C4-2B (cell line): ENCODE results near the gene CCDC182.

Experiments
- ZFX ChIP-seq: fragments of 450-650 bp; IDR thresholded peaks from 2 replicates; pipeline ENCODE4 v1.6.1; 2017
- TF ChIP-seq, protein P1 (sequence below): fragments of 450-650 bp; conservative IDR thresholded peaks from 2 replicates; pipeline ENCODE4 v1.5.1; 2017; ENCODE audit warnings: mild to moderate bottlenecking

DNA sequence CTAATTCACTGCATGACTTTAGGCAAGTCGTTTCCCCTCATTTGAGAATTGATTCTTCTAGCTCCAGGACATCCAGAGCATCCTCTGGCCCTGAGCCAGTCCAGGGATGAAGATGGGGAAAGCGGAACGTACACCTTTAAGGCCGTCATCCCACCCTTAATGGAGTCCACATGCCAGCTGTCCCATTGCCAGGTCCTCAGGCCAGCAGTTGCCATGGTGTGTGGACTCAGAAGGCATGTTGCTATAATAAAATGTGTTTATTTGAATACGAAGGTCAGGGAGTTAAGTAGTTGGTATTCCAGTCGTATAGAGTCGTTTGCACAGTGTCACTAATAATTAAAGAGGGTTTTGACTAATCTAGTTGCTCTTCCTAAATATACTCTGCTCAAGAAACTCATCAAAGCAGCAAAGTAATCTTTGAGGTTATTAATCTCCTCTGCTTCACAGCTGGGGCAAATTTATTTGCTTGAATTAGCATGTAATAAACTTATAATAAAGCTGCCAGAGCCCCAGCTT is 30.4 kb downstream of the CCDC182 start:
- no peak for TF ChIP-seq ZFX
- TF ChIP-seq, protein P1, sequence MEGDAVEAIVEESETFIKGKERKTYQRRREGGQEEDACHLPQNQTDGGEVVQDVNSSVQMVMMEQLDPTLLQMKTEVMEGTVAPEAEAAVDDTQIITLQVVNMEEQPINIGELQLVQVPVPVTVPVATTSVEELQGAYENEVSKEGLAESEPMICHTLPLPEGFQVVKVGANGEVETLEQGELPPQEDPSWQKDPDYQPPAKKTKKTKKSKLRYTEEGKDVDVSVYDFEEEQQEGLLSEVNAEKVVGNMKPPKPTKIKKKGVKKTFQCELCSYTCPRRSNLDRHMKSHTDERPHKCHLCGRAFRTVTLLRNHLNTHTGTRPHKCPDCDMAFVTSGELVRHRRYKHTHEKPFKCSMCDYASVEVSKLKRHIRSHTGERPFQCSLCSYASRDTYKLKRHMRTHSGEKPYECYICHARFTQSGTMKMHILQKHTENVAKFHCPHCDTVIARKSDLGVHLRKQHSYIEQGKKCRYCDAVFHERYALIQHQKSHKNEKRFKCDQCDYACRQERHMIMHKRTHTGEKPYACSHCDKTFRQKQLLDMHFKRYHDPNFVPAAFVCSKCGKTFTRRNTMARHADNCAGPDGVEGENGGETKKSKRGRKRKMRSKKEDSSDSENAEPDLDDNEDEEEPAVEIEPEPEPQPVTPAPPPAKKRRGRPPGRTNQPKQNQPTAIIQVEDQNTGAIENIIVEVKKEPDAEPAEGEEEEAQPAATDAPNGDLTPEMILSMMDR, result no peak
